ENCODE data around the gene ZFYVE16.

GRCh38 chr5:80481019-80481893, 73.4 kb downstream of the ZFYVE16 start:
- TF ChIP-seq CTCF (conservative IDR thresholded peaks at IDR 0.05; ENCODE audit: low read depth, low read length) (peak; percentile 90), EZH2 (IDR thresholded peaks at IDR 0.05; ENCODE audit: borderline replicate concordance, low read depth, low read length, poor library complexity, severe bottlenecking) (no peak)
